GM12892 (cell line): ENCODE results near the gene MEI1.

Experiments
- DNase-seq: peaks from one replicate; pipeline ENCODE4 v3.0.0; 2011; ENCODE audit not compliant: insufficient read length
- FAIRE-seq: peaks from 2 replicates; lab custom pipeline; 2011; peaks lifted over from hg19 to GRCh38; lab: Jason Lieb, UNC
- POLR2A ChIP-seq: IDR thresholded peaks from 2 replicates; pipeline ENCODE4 v1.6.1; 2011; ENCODE audit warnings: low read depth, low read length, control low read depth
- POLR2AphosphoS5 ChIP-seq: IDR thresholded peaks from 2 replicates; pipeline ENCODE4 v1.6.1; 2011; ENCODE audit warnings: low read depth, low read length, control low read depth
- TAF1 ChIP-seq: IDR thresholded peaks from 2 replicates; pipeline ENCODE4 v1.6.1; 2011; ENCODE audit warnings: low read depth, mild to moderate bottlenecking, control low read depth, low read length, borderline replicate concordance

Gene MEI1

DNA sequence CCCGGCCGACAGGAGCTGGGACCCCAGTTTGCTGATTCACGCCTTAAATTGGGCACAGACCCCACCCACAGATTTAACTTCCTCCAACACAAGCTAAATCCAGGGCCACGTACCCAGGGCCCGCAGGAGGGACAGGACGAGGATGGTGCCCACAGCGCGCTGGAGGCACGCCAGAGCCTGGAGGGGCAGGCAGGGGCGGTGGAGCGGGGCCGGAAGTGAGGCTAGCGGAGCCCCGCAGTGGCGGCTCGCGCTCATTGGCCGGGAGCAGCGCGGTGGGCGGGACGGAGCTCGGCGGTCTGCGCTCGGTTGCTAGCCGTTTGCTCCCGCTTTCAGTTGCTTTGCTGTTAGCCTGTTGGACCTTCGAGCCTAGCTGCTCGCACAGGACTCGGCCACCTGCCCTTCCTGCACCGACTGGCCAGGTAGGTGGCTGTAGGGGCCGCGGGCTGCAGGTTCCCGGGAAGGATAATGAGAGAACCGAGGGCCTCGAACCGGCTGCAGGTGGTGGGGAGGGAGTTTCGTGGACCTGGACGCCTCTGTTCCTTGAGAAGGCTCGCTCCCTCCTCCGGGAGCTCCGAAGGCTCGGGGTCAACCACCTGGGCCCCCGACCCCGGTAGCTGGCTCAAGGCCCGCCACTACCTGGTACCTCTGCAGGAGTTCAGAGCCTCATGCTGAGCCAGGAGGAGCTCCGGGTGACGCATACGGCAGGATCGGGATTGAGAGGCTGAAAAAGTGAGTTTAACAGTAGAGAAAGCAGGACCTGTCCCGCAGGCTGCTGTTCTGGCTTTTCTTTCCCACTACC lies 101.2 kb downstream of the MEI1 start, which contains the start of gene CCDC134:
Gene CCDC134, plus strand, starts transcription at position 332 of the 799 bp plus-strand sequence. CDS start 8,212 bp downstream, outside the sequence.
- DNase-seq (peak; percentile 95), FAIRE-seq (peak; percentile 96)
- TF ChIP-seq POLR2AphosphoS5 (peak; percentile 92), TAF1 (peak; percentile 89; the same call in 1 of the 2 replicates), POLR2A (peak; percentile 96)

DNA sequence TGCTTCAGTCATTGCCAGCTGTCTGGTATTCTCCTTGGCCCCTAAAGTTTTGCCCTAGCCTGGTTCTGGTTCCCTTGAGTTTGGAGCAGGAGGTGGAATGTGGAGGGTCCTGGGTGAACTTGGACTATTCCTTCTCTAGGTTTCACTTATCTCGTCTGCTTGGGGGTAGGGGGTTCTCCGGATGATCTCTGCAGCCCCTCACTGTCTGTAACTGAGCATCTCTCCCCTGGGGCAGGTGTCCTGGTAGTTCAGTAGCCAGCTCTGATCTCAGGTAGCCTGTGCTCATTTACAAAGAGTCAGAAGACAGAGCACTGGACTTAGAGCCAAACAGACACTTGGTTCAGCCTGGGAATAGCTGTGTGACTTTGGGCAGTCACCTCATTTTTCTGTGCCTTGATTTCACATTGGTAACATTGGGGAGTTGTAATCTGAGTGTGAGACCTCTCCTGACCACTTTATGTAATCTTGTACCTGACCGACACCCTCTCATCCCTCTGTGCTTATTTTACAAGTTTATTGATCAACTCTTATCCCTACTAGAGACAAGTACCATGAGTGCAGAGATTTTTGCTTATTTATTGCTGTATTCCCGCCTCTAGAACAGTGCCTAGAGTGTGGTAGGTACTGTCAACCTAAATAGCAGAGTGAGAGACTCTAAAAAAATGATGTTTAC lies 102.0 kb downstream of the MEI1 start:
- FAIRE-seq: peak; percentile 76
- no peak for DNase-seq
- no peak for TF ChIP-seq POLR2AphosphoS5
- TF ChIP-seq TAF1: no peak
- TF ChIP-seq POLR2A: no peak

GRCh38 chr22:41801886-41802285 lies 102.6 kb downstream of the MEI1 start:
- peak; percentile 80 for FAIRE-seq

DNA sequence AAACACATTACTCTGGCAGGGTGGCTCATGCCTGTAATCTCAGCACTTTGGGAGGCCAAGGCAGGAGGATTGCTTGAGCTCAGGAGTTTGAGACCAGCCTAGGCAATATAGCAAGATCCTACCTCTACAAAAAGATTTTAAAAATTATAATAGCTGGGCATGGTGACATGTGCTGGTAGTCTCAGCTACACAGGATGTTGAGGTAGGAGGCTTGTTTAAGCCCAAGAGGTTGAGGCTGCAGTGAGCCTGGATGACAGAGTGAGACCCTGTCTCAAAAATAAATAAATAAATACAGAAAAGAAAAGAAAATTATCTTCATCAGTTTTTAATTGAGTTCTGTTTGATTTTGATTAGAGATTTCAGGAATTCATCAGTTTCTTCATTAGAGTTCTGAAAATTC lies 106.3 kb downstream of the MEI1 start:
- FAIRE-seq (no peak), DNase-seq (no peak)
- no peak for TF ChIP-seq POLR2AphosphoS5
- no peak for TF ChIP-seq TAF1
- no peak for TF ChIP-seq POLR2A

More at GRCh38 chr22:41801886-41802285, 102.6 kb downstream of the MEI1 start:
- TF ChIP-seq POLR2AphosphoS5 (no peak), POLR2A (no peak), TAF1 (no peak)
- DNase-seq: no peak

DNA sequence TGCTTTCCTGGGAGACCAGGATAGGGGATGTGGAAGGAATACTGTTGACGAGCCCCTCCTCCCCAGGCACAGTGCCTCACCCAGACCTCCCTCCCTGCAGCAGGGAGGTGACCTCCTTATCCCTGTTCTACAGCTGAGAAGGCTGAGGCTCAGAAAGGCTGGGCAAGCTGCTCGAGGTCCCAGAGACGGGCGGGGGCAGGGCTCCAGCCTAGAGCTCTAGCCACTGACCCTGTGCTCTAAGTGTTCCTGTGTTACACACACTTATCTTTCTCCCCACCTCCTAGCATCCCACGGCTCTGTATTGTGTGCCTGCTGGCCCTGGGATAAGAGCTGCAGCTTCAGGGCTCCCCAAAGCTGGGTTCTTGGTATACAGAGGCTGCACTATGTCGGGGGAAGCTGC lies 109.1 kb downstream of the MEI1 start:
- FAIRE-seq (no peak), DNase-seq (no peak)
- no peak for TF ChIP-seq POLR2AphosphoS5
- TF ChIP-seq TAF1: no peak
- no peak for TF ChIP-seq POLR2A

- TF ChIP-seq TAF1 (no peak), POLR2AphosphoS5 (no peak), POLR2A (no peak)
- DNase-seq (no peak), FAIRE-seq (no peak)
These were observed 110.7 kb downstream of the MEI1 start for GRCh38 chr22:41810022-41810421.

DNA sequence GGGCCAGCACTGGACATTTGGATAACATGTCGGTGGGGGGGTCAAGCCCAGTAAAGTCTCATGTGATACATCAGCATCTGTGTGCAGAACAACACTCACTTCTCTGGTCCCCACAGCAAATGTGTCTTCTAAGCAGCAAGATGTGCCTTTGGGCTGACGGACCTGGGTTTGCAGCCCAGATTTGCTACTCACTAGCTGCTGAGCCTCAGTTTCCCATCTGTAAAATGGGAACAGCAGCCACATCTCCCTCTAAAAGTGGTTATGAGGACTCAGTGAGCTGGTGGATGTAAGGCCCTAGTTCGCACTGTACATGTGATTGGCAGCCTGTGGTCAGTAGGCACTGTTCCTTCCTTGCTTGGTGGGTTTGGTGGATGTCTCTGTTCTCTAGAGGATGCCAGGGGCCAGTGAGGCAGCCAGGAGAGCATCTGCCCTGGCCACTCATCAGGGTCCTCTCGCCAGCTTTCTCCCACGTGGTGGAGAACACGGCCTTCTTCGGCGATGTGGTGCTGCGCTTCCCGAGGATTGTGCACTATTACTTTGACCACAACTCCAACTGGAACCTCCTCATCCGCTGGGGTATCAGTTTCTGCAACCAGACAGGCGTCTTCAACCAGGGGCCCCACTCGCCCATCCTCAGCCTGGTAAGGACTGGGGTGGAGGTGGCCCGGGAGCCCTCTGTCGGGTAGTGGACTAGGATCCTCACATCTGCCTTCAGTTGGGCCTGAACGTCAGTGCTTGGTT lies 113.7 kb downstream of the MEI1 start:
- no peak for TF ChIP-seq POLR2AphosphoS5
- TF ChIP-seq TAF1: no peak
- TF ChIP-seq POLR2A: no peak
- FAIRE-seq: no peak
- no peak for DNase-seq

DNA sequence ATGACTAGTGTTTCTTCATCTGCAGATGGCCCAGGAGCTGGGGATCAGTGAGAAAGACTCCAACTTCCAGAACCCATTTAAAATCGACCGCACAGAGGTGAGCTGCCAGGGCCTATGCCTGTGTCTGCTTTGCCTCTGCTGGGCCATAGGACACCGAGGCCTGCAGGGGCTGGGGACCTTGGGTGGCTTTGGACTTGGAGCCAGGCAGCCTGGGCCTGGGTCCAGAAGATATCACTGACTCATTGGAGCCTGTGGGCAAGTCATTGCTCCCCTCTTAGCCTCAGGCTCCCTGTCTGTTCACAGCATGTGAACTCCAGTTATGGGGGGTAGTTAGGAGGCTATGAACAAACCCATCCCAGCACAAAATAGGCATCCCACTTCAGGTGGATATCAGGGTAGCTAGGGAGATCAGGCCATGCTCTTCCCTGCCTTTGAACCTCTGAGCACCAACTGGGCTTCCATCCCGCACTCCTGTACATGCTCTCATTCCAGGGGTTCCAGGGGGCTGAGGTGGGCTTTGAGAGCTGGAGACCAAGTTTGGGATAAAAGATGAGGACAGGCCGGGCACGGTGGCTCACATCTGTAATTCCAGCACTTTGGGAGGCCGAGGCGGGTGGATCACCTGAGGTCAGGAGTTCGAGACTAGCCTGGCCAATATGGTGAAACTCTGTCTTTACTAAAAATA lies 114.6 kb downstream of the MEI1 start:
- DNase-seq (no peak), FAIRE-seq (no peak)
- no peak for TF ChIP-seq TAF1
- TF ChIP-seq POLR2A: no peak
- no peak for TF ChIP-seq POLR2AphosphoS5

DNA sequence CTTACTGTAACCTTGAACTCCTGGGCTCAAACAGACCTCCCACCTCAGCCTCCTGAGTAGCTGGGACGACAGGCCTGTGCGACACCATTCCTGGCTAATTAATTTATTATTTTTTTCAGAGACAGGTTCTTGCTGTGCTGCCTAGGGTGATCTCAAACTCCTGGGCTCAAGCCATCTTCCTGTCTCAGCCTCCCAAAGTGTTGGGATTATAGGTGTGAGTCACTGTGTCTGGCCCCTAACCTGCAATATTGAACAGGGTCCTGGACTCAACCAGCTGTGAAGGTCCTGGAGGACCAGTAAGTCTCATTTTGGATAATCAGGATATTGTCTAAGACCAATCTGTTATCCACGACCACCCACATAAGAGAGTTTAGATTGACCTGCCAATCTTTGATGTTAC lies 116.4 kb downstream of the MEI1 start:
- FAIRE-seq (no peak), DNase-seq (no peak)
- TF ChIP-seq POLR2A (no peak), TAF1 (no peak), POLR2AphosphoS5 (no peak)

- TF ChIP-seq TAF1 (no peak), POLR2AphosphoS5 (no peak), POLR2A (no peak)
- FAIRE-seq (no peak), DNase-seq (no peak)
These were observed 116.9 kb downstream of the MEI1 start for GRCh38 chr22:41816241-41816640.

DNA sequence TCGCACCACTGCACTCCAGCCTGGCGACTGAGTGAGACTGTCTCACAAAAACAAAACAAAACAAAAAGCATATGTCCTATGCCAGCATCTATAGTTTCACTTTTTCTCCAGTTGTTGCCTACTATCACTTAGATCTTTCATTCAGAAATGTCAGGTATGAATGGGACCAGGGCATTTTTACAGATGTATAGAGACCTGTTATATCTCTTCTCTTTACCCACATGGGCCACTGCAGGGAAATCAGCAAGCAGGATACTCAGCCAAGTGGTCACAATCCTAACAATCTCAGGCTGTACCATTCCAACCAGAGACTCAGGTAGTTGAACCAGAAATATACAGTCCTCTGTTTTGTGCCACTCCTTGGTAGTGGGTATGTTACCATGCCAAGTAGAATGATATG lies 117.6 kb downstream of the MEI1 start:
- TF ChIP-seq POLR2AphosphoS5 (no peak), TAF1 (no peak), POLR2A (no peak)
- DNase-seq (no peak), FAIRE-seq (no peak)

DNA sequence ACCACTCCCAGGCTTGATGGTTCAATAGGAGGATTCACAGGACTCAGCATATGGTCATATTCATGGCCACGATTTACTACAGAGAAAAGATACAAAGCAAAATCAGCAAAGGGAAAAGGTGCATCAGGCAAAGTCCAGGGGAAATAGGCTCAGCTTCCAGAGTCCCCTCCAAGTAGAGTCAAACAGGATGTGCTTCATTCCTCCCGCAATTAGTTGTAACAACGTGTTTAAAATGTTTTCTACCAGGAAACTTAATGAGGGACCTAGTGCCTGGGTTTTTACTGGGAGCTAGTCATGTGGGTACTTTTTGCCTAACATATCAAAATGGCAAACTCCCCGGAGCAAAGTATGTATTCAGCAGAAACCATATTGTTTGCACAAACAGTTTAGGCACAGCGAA lies 118.7 kb downstream of the MEI1 start:
- no peak for FAIRE-seq
- no peak for DNase-seq
- TF ChIP-seq POLR2AphosphoS5 (no peak), TAF1 (no peak), POLR2A (no peak)
